ENCODE data around the gene GFOD2. TPM values are rescaled to one million over a fixed set of nuclear protein-coding genes. Genes with fewer than 3 reads are reported as not detected.

GFOD2 gene
- total RNA-seq, 1 donor from 2014 or later: 32.4 TPM

DNA sequence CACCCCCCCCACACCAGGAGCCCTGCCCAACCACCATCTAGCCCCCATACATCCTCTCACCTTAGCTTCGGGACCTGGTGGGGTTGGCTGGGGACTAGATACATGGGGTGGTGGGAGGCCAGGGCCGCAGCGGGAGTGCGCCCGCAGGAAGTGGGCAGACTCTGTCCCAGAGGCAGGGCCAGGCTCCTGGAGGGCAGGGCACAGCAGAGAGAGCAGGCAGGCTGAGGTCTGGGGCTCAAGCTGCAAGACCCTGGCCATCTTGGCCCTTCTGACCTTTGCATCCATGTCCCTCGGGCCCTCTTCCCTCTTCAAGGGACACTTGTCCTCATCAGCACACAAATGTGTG, 55.3 kb downstream of the GFOD2 start:
- no peaks in the 10 kb centered on the region for H3K27me3 ChIP-seq (ENCODE audit: insufficient read depth, low read length)

DNA sequence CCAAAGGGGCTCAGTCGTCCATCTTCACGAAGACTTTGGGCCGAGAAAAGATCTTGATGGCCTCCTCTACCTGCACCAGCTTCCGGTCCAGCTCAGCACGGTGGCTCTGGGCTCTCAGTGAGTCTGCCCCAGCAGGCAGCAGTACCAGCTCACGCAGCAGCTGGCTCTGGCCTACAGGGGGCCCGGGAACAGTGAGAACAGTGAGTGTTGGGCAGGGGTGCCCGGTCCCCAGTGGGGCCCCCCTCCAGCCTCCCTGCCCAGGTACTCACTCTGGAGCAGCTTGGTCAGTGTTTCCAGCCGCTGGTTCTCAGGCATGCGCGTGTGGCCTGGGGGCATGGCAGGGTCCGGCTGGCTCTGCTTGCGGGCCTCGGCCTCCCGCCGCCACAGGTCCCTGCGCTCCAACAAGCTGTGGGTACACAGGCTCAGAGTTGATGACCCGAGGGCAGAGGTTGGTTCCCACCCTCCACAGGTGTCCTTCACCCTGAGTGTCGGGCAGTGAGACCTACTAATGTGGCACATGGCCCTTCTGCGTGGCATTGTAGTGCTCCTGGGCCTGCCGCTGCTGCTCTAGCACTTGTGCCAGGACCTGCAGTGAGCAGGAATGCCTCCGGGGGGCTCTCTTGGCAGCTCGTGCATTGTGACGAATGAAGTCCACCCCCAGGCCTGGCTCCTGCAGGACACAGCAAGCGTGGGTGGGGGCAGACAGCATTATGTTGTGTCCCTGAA, 55.8 kb downstream of the GFOD2 start:
- DNase-seq (ENCODE audit: low read depth): no peak
- H3K27me3 ChIP-seq (ENCODE audit: insufficient read depth, low read length): no peaks in the 10 kb centered on the region
- H3K27ac ChIP-seq (ENCODE audit: low read depth, low read length): no peak overlapping the region
- peaks cover 14% of the 10 kb centered on the region for H3K79me2 ChIP-seq (ENCODE audit: insufficient read depth, low read length)
- H3K4me3 ChIP-seq (ENCODE audit: insufficient read depth, low read depth, low read length): no peak overlapping the region
- no peak for FAIRE-seq
- Mint-ChIP-seq H3K27ac (ENCODE audit: unreplicated experiment) (no peak overlapping the region), H3K9me3 (ENCODE audit: unreplicated experiment) (no peaks in the 10 kb centered on the region), H3K36me3 (ENCODE audit: low read depth, unreplicated experiment) (peaks cover 4% of the 10 kb centered on the region), H3K4me1 (ENCODE audit: low read depth, unreplicated experiment) (peaks cover 4% of the 10 kb centered on the region), H3K4me3 (ENCODE audit: unreplicated experiment) (no peak overlapping the region), H3K27me3 (ENCODE audit: low read depth, unreplicated experiment) (peaks cover 6% of the 10 kb centered on the region)
- H3K9me3 ChIP-seq (ENCODE audit: insufficient read depth, low read depth, low read length): no peaks in the 10 kb centered on the region
- no peak overlapping the region for H3K4me2 ChIP-seq (ENCODE audit: low read length)
- peaks cover 22% of the 10 kb centered on the region for H4K20me1 ChIP-seq (ENCODE audit: insufficient read depth, low read length)
- TF ChIP-seq, protein P1, sequence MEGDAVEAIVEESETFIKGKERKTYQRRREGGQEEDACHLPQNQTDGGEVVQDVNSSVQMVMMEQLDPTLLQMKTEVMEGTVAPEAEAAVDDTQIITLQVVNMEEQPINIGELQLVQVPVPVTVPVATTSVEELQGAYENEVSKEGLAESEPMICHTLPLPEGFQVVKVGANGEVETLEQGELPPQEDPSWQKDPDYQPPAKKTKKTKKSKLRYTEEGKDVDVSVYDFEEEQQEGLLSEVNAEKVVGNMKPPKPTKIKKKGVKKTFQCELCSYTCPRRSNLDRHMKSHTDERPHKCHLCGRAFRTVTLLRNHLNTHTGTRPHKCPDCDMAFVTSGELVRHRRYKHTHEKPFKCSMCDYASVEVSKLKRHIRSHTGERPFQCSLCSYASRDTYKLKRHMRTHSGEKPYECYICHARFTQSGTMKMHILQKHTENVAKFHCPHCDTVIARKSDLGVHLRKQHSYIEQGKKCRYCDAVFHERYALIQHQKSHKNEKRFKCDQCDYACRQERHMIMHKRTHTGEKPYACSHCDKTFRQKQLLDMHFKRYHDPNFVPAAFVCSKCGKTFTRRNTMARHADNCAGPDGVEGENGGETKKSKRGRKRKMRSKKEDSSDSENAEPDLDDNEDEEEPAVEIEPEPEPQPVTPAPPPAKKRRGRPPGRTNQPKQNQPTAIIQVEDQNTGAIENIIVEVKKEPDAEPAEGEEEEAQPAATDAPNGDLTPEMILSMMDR (IDR thresholded peaks at IDR 0.05; ENCODE audit: insufficient read depth, low read depth, low read length): peak; percentile 15
- no peak for TF ChIP-seq EZH2 (IDR thresholded peaks at IDR 0.05; ENCODE audit: insufficient read depth, low read length)
- H2AFZ ChIP-seq (ENCODE audit: low read depth, low read length): no peak overlapping the region
- H3K36me3 ChIP-seq (ENCODE audit: insufficient read depth, low read length): peaks cover 2% of the 10 kb centered on the region
- peaks cover 29% of the 10 kb centered on the region for H3K4me1 ChIP-seq (ENCODE audit: insufficient read depth, low read length)
- no peak overlapping the region for H3K9ac ChIP-seq (ENCODE audit: low read length)

More for the DNA sequence above, 55.3 kb downstream of the GFOD2 start:
- TF ChIP-seq EZH2 (IDR thresholded peaks at IDR 0.05; ENCODE audit: insufficient read depth, low read length): no peak
- TF ChIP-seq, protein P1 (IDR thresholded peaks at IDR 0.05; ENCODE audit: insufficient read depth, low read depth, low read length): no peak
- H3K9me3 Mint-ChIP-seq (ENCODE audit: unreplicated experiment): no peaks in the 10 kb centered on the region
- H3K27ac ChIP-seq (ENCODE audit: low read depth, low read length): no peak overlapping the region
- H3K27ac Mint-ChIP-seq (ENCODE audit: unreplicated experiment): no peak overlapping the region
- FAIRE-seq (no peak), DNase-seq (ENCODE audit: low read depth) (no peak)
- H3K4me3 ChIP-seq (ENCODE audit: insufficient read depth, low read depth, low read length): no peak overlapping the region
- peaks cover 29% of the 10 kb centered on the region for H3K4me1 ChIP-seq (ENCODE audit: insufficient read depth, low read length)
- peaks cover 16% of the 10 kb centered on the region for H4K20me1 ChIP-seq (ENCODE audit: insufficient read depth, low read length)
- H3K27me3 Mint-ChIP-seq (ENCODE audit: low read depth, unreplicated experiment): peaks cover 6% of the 10 kb centered on the region
- no peak overlapping the region for H3K9ac ChIP-seq (ENCODE audit: low read length)
- peaks cover 10% of the 10 kb centered on the region for H3K79me2 ChIP-seq (ENCODE audit: insufficient read depth, low read length)
- H3K4me1 Mint-ChIP-seq (ENCODE audit: low read depth, unreplicated experiment): peaks cover 4% of the 10 kb centered on the region
- H3K4me3 Mint-ChIP-seq (ENCODE audit: unreplicated experiment): no peak overlapping the region
- H3K9me3 ChIP-seq (ENCODE audit: insufficient read depth, low read depth, low read length): no peaks in the 10 kb centered on the region
- peaks cover 2% of the 10 kb centered on the region for H3K36me3 ChIP-seq (ENCODE audit: insufficient read depth, low read length)
- peaks cover 6% of the 10 kb centered on the region for H3K36me3 Mint-ChIP-seq (ENCODE audit: low read depth, unreplicated experiment)
- no peak overlapping the region for H3K4me2 ChIP-seq (ENCODE audit: low read length)
- no peak overlapping the region for H2AFZ ChIP-seq (ENCODE audit: low read depth, low read length)

DNA sequence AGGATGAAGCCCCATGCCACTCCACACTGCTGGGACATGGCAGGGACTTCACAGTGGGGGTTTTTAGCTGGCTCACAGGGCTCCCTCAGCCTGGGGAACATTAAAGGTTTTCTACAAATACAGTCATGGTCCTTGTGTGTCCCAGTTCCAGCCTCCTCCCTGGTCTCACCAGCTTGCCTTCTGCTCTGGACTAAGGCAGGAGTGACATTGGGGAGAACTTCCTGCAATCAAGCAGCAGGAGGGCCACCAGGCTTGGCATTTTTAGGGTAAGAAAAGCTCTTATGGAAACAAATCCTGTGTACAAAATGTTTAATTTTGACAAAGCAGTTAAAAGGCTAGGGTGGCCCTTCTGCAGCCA, 56.5 kb downstream of the GFOD2 start:
- Histone ChIP-seq H3K27ac (ENCODE audit: low read depth, low read length) (no peak overlapping the region), H3K4me1 (ENCODE audit: insufficient read depth, low read length) (peaks cover 23% of the 10 kb centered on the region), H2AFZ (ENCODE audit: low read depth, low read length) (no peak overlapping the region), H3K27me3 (ENCODE audit: insufficient read depth, low read length) (no peaks in the 10 kb centered on the region), H3K9ac (ENCODE audit: low read length) (no peak overlapping the region), H3K36me3 (ENCODE audit: insufficient read depth, low read length) (peaks cover 2% of the 10 kb centered on the region), H3K9me3 (ENCODE audit: insufficient read depth, low read depth, low read length) (no peaks in the 10 kb centered on the region), H3K4me2 (ENCODE audit: low read length) (no peak overlapping the region), H4K20me1 (ENCODE audit: insufficient read depth, low read length) (peaks cover 22% of the 10 kb centered on the region), H3K79me2 (ENCODE audit: insufficient read depth, low read length) (peaks cover 14% of the 10 kb centered on the region), H3K4me3 (ENCODE audit: insufficient read depth, low read depth, low read length) (no peak overlapping the region)
- Mint-ChIP-seq H3K9me3 (ENCODE audit: unreplicated experiment) (no peaks in the 10 kb centered on the region), H3K36me3 (ENCODE audit: low read depth, unreplicated experiment) (peaks cover 4% of the 10 kb centered on the region), H3K4me3 (ENCODE audit: unreplicated experiment) (no peak overlapping the region), H3K27me3 (ENCODE audit: low read depth, unreplicated experiment) (peaks cover 6% of the 10 kb centered on the region), H3K27ac (ENCODE audit: unreplicated experiment) (no peak overlapping the region), H3K4me1 (ENCODE audit: low read depth, unreplicated experiment) (peaks cover 4% of the 10 kb centered on the region)
- TF ChIP-seq EZH2 (IDR thresholded peaks at IDR 0.05; ENCODE audit: insufficient read depth, low read length): no peak
- DNase-seq (ENCODE audit: low read depth) (no peak), FAIRE-seq (no peak)

Data from astrocyte (in vitro differentiated cells and primary cell).